Loucy (cell line): ENCODE data around the gene GDA.

Source experiments
- H2AFZ ChIP-seq: fragments of 200-600 bp; sonication (generic); 2 replicates; pipeline ENCODE4 v1.6.0; 2016; ENCODE audit warnings: antibody characterized with exemption, mild to moderate bottlenecking, low read length, moderate library complexity
- H3F3A ChIP-seq: fragments of 200-600 bp; 2 replicates; pipeline ENCODE4 v1.6.0; 2016; ENCODE audit warnings: antibody characterized with exemption, low read depth, mild to moderate bottlenecking
- H3K27me3 ChIP-seq: fragments of 200-600 bp; sonication (generic); 2 replicates; pipeline ENCODE4 v1.6.1; 2014; ENCODE audit warnings: low read length, mild to moderate bottlenecking; ENCODE audit not compliant: insufficient read depth, poor library complexity, severe bottlenecking
- H3K36me3 ChIP-seq: fragments of 200-600 bp; sonication (generic); 2 replicates; pipeline ENCODE4 v1.6.1; 2016; ENCODE audit warnings: low read length; ENCODE audit not compliant: insufficient read depth
- H3K4me1 ChIP-seq: fragments of 200-600 bp; sonication (generic); 2 replicates; pipeline ENCODE4 v1.5.1; 2014; ENCODE audit warnings: low read length, mild to moderate bottlenecking; ENCODE audit not compliant: insufficient read depth, poor library complexity, severe bottlenecking
- H3K4me2 ChIP-seq: fragments of 200-600 bp; sonication (generic); 2 replicates; pipeline ENCODE4 v1.6.0; 2014; ENCODE audit warnings: antibody characterized with exemption, low read length, low read depth, mild to moderate bottlenecking; ENCODE audit not compliant: poor library complexity, severe bottlenecking
- H3K4me3 ChIP-seq: fragments of 200-600 bp; sonication (generic); 2 replicates; pipeline ENCODE4 v1.5.1; 2014; ENCODE audit warnings: low read length, mild to moderate bottlenecking, mixed read lengths; ENCODE audit not compliant: poor library complexity, severe bottlenecking
- H3K79me2 ChIP-seq: fragments of 200-600 bp; sonication (generic); 2 replicates; pipeline ENCODE4 v1.6.1; 2014; ENCODE audit warnings: low read length; ENCODE audit not compliant: insufficient read depth
- H3K9ac ChIP-seq: fragments of 200-600 bp; sonication (generic); 2 replicates; pipeline ENCODE4 v1.6.0; 2014; ENCODE audit warnings: mild to moderate bottlenecking, low read depth, low read length, moderate library complexity; ENCODE audit not compliant: poor library complexity, severe bottlenecking
- H3K9me2 ChIP-seq: fragments of 200-600 bp; sonication (generic); replicated peaks from 2 replicates; pipeline ENCODE4 v1.6.1; 2016; ENCODE audit warnings: low read depth, low read length, mixed read lengths
- H3K9me3 ChIP-seq: fragments of 200-600 bp; sonication (generic); 2 replicates; pipeline ENCODE4 v1.6.1; 2014; ENCODE audit warnings: mild to moderate bottlenecking, antibody characterized with exemption, low read length, low read depth; ENCODE audit not compliant: insufficient read depth
- H4K20me1 ChIP-seq: fragments of 200-600 bp; sonication (generic); 2 replicates; pipeline ENCODE4 v1.6.0; 2014; ENCODE audit warnings: antibody characterized with exemption, low read length, mild to moderate bottlenecking; ENCODE audit not compliant: insufficient read depth, poor library complexity, severe bottlenecking
- CTCF ChIP-seq: fragments of 200-600 bp; sonication (generic); conservative IDR thresholded peaks from 2 replicates; pipeline ENCODE4 v1.5.1; 2014; ENCODE audit warnings: mild to moderate bottlenecking, antibody characterized with exemption, low read length
- EZH2phosphoT487 ChIP-seq: fragments of 200-600 bp; IDR thresholded peaks from 2 replicates; pipeline ENCODE4 v1.6.1; 2018; ENCODE audit warnings: antibody characterized with exemption, mild to moderate bottlenecking, moderate library complexity, borderline replicate concordance

GDA gene

GRCh38 chr9:72160446-72161123 is 11.3 kb downstream of the GDA start:
- Histone ChIP-seq H3K4me1 (no peaks in the 10 kb centered on the region), H2AFZ (no peak overlapping the region), H4K20me1 (no peaks in the 10 kb centered on the region), H3K36me3 (no peaks in the 10 kb centered on the region), H3K9me3 (no peaks in the 10 kb centered on the region), H3K9me2 (no peaks in the 10 kb centered on the region), H3F3A (no peaks in the 10 kb centered on the region), H3K4me3 (no peak overlapping the region), H3K9ac (no peak overlapping the region), H3K79me2 (no peaks in the 10 kb centered on the region), H3K27me3 (no peaks in the 10 kb centered on the region), H3K4me2 (no peak overlapping the region)
- TF ChIP-seq EZH2phosphoT487 (no peak), CTCF (no peak)

GRCh38 chr9:72165326-72165725 is 16.1 kb downstream of the GDA start:
- Histone ChIP-seq H2AFZ (no peak overlapping the region), H3K79me2 (no peaks in the 10 kb centered on the region), H3F3A (no peaks in the 10 kb centered on the region), H3K27me3 (no peaks in the 10 kb centered on the region), H3K9me2 (no peaks in the 10 kb centered on the region), H3K9me3 (no peaks in the 10 kb centered on the region), H3K36me3 (no peaks in the 10 kb centered on the region), H3K4me1 (no peaks in the 10 kb centered on the region), H4K20me1 (no peaks in the 10 kb centered on the region), H3K4me2 (no peak overlapping the region), H3K4me3 (no peak overlapping the region), H3K9ac (no peak overlapping the region)
- no peak for TF ChIP-seq CTCF
- TF ChIP-seq EZH2phosphoT487: no peak

GRCh38 chr9:72165821-72166547 is 16.7 kb downstream of the GDA start:
- Histone ChIP-seq H3K9me3 (no peaks in the 10 kb centered on the region), H4K20me1 (no peaks in the 10 kb centered on the region), H3K4me1 (no peaks in the 10 kb centered on the region), H3K9ac (no peak overlapping the region), H3K27me3 (no peaks in the 10 kb centered on the region), H3K4me2 (no peak overlapping the region), H3K4me3 (no peak overlapping the region), H2AFZ (no peak overlapping the region), H3K9me2 (no peaks in the 10 kb centered on the region), H3K36me3 (no peaks in the 10 kb centered on the region), H3F3A (no peaks in the 10 kb centered on the region), H3K79me2 (no peaks in the 10 kb centered on the region)
- TF ChIP-seq CTCF (no peak), EZH2phosphoT487 (no peak)
